Activated effector memory CD4-positive, alpha-beta T cell treated with Interleukin-2 at 50 U/mL for 16 hours (primary cell): ENCODE measurements around the gene GNG14.
A peak's percentile ranks its signal among the peaks of the same experiment; 100 is the strongest.
"Not testable (repeated sequence)": the region's sequence is repeated elsewhere in the genome, so short reads cannot be mapped to it uniquely, and the experiment has no call there.

ENCODE experiments used
- DNase-seq: peaks from one replicate; pipeline ENCODE4 v3.0.0-alpha.2; 2020

The GNG14 gene

DNA sequence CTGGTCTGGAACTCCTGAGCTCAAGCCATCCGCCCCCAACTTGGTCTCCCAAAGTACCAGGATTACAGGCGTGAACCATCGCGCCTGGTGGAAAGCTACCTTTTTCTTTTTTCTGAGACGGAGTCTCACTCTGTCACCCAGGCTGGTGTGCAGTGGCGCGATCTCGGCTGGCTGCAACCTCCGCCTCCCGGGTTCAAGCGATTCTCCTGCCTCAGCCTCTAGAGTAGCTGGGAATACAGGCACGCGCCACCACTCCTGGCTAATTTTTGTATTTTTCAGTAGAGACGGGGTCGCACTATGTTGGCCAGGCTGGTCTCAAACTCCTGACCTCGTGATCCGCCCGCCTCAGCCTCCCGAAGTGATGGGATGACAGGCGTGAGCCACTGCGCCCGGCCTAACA is 9.6 kb downstream of the GNG14 start:
- DNase-seq, result not testable (repeated sequence)

DNA sequence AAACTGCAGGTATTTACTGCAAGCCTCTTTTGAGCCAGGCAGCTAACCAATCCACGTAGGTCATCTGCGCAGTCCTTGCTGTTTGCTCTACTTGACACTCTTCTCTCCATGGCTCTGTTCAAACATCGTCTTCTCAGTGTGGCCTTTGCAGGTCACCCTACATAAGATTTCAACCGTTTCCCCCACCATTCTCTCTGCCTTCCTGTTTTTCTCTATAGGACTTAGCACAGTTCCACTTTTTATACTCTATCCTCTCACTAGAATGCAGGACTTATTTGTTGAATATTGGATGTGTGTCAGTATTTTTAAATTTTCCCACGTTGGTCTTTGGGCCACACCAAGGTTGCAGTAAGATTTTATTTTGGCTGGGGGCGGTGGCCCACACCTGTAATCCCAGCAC is 10.3 kb downstream of the GNG14 start:
- no peak for DNase-seq

- DNase-seq, result no peak
Observed at GRCh38 chr19:12701596-12702282, 13.9 kb downstream of the GNG14 start.

DNA sequence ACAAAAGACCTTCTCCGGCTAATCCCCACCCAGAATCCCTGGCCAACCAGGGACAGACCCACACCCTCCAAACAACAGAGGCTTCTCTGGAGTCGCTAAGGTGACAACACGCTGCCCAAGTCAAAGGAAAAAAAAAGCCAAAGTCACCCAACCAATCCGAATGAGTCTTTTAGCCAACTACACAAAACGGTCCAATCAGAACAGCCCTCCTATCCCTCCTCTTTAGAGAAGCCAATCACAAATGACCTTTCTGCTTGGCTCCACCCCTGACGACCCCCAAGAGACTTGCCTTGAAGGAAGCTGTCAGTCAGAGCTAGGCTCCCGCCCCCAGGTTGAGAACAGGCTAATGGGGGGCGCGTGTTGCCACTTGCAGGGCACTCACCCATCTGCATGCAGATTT is 15.2 kb downstream of the GNG14 start:
- no peak for DNase-seq

GRCh38 chr19:12705169-12705568 is 17.4 kb downstream of the GNG14 start:
- DNase-seq, result no peak

- DNase-seq, result no peak
Observed at GRCh38 chr19:12705654-12706331, 18.0 kb downstream of the GNG14 start.

DNA sequence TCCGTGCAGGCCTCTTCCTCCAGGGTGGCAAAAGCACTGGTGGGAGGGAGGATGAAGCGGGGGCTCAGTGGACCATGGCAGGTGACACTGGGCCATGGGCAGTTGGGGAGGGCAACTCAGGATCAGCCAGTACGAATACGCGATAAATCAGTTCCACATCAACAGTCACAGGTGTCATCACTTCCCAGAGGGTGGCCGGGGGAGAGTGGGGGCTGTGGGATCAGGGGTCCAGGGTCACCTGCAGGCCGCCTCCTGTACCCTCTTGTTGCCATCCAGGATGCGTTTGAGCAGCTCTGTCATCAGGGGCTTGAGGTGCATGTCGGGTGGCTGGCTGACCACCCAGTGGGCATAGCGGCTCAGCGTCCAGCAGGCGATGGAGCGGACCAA is 18.5 kb downstream of the GNG14 start:
- DNase-seq, result no peak

DNA sequence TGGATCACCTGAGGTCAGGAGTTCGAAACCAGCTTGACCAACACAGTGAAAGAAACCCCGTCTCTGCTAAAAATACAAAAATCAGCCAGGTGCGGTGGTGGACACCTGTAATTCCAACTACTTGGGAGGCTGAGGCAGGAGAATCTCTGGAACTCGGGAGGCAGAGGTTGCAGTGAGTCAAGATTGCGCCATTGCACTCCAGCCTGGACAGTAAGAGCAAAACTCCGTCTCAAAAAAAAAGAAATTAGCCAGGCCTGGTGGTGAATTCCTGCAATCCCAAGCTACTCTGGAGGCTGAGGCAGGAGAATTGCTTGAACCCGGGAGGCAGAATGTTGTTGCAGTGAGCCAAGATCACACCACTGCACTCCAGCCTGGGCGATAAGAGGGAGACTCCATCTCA is 20.8 kb downstream of the GNG14 start:
- no peak for DNase-seq

- no peak for DNase-seq
Observed at GRCh38 chr19:12711187-12711586, 23.4 kb downstream of the GNG14 start.

DNA sequence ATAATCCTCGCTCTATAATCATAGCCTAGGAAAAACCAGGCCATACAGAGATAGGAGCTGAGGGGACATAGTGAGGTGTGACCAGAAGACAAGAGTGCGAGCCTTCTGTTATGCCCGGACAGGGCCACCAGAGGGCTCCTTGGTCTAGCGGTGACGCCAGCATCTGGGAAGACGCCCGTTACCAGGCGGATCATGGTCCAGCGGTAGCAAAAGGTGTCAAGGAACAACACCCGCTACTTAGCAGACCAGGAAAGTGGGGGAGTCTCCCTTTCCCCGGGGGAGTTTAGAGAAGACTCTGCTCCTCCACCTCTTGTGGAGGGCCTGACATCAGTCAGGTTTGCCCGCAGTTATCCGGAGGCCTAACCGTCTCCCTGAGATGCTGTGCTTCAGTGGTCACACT is 24.3 kb downstream of the GNG14 start:
- DNase-seq, result not testable (repeated sequence)

GRCh38 chr19:12713304-12713703 is 25.5 kb downstream of the GNG14 start:
- DNase-seq, result not testable (repeated sequence)

GRCh38 chr19:12715102-12715501 is 27.3 kb downstream of the GNG14 start:
- DNase-seq, result no peak

DNA sequence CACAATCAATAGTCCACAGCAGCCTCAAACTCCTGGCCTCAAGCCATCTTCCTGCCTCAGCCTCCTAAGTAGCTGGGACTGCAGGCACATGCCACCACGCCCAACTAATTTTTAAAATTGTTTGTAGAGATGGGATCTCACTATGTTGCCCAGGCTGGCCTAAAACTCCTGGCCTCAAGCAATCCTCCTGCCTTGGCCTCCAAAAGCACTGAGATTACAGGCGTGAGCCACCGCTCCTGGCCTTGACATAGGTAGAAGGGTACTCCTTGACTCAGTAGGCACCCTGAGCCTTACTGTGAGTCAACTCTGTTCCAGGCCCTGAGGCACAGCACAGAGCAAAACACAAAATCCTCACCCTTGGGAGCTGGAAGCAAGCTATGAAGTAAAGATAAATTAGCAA is 28.1 kb downstream of the GNG14 start:
- DNase-seq, result no peak

GRCh38 chr19:12720296-12720695 is 32.5 kb downstream of the GNG14 start:
- DNase-seq, result no peak

- peak; percentile 14 for DNase-seq
Observed at GRCh38 chr19:12720851-12721655, 33.3 kb downstream of the GNG14 start.

GRCh38 chr19:12721656-12722565 is 34.1 kb downstream of the GNG14 start:
- peak; percentile 3 for DNase-seq

DNA sequence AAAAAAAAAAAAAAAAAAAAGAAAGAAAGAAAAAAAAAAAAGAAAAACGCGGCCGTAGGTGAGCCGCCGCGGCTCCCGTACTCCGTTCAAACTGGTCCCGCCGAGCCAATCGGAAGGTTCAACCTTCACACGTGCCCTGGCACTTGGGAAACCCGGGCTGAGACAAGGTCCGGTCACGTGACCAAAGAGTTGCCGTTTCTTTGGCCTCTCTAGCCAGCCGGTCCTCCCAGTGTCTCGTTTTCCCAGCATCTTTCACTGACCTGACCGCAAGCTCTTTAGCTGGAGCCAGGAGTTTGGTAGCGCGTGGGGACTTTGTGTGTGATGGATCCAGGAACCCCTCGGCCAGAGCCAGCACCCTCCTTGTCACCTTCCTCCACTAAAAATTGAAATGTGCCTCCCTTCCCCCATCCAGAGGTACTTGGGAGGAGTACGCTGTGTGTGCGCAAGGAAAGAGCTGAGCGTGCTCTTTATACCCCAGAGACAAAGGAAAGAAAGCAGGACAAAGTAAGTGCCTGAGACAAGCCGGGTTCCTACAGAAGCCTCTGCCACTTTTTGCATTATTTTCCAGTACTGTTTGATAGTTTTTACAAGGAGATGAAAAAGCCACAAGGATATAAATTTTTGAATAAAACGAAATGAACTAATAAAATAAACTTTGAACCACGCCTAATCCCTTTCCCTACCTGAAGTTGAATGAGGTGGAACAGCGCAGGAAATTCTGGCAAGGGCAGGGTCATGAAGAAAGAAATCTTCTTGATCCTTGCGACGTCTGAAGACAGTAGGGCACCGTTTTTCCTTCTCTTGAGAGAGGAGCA is 35.0 kb downstream of the GNG14 start:
- peak; percentile 87 for DNase-seq

DNA sequence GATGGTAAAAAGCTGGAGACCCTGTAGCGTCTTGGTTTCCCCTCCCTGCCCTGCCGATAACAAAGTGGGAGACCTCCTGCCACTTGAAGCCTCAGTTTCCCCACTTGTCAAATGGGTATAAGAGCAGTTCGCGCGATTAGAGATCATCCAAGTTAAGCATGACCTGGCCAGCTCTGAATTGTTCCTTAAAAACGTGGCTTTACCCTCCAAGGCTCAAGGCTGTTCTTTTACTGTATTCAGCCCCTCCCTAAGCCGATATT is 35.5 kb downstream of the GNG14 start:
- no peak for DNase-seq

- DNase-seq, result peak; percentile 43
Observed at GRCh38 chr19:12723641-12724426, 36.0 kb downstream of the GNG14 start, which contains the start of gene TNPO2. Gene TNPO2, minus strand, starts transcription at chr19:12723932. Its CDS starts 2,955 bp downstream, at chr19:12720977.

GRCh38 chr19:12725612-12726011 is 37.8 kb downstream of the GNG14 start:
- not testable (repeated sequence) for DNase-seq

GRCh38 chr19:12726988-12727316 is 39.2 kb downstream of the GNG14 start:
- no peak for DNase-seq
